Measurements from ENCODE around the gene RHOJ.

RHOJ gene

DNA sequence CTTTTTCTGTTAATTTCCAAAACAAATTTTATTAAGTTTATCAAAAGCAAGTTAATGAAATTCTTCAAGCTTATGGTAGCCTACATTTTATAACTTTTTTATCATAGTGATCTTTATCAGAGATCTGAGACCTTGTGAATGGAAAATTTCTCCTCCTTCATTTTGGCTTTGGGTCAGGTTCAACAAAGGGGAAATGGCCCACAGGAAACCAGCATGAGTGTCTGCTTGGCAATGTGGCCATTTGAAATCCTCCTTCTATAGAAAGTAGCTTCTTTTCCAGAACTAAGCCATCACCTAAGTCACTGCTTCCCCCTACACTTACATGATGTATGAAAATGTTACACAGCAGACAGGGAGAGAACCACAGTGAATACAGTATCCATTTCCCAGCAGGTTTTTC, 1.6 kb downstream of the RHOJ start:
- no peak for DNase-seq (ENCODE audit: low read depth)

DNA sequence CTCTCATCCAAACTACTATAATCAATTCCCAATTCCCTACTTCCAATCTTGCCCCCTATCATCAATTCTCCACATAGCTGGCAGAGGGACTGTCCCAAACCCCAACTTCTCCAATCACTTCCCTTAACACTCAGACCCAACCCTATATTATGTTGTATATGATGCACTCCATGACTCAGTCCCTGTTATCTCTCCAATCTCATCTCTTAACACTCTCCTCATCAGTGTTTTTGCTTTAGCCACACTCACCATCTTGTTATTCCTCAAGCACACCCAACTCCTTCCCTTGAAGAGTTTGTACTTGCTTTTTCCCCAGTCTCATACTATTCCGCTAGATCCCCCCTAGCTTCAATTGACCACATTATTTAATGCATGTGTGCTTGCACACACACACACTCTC, 4.9 kb downstream of the RHOJ start:
- DNase-seq (ENCODE audit: low read depth) = no peak

DNA sequence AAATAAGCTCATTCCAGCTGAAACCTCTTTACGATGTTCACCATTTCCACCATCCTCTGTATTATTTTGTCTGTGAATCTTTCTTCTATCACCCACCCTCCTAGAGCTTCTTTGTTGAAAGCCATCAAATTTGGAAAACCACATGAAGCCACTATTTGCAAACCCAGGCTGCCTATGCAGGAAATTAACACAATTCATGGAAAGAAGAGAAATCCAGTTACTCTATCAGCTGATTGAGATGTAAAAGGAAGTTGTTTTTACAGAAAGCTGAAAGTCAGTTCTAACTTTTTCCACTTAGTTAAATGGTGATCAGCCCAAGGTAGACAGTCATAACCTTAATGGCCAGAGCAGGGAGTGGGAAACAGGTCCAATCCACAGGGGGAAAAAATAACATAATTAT, 6.6 kb downstream of the RHOJ start:
- DNase-seq (ENCODE audit: low read depth) = no peak

GRCh38 chr14:63212209-63212608, 8.0 kb downstream of the RHOJ start:
- DNase-seq (ENCODE audit: low read depth) = no peak

DNA sequence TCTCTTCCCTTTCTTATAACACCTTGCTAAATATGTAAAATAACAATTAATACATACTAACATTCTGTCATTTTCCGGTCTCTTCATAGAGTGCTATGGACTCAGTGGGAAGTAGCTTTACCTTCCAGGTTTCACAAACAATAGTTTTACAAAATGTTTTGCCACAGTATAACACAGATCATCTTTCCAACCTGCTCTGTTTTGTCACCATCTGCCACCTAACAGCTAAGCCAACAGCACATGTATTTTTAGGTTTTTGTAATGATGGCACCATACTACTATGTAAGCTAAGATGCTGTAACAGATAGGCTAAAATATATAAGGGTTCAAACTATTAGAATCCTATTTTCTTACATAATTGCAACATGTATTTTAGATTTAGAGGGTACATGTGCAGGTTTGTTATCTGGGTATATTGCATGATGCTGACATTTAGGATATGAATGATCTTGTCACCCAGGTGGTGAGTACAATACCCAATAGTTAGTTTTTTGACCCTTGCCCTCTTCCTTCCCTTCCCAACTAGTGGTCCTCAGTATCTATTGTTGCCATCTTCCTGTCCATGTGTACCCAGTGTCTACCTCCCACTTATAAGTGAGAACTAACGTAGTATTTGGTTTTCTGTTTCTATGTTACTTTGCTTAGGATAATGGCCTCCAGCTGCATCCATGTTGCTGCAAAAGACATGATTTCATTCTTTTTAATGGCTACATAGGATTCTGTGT, 8.7 kb downstream of the RHOJ start:
- no peak for DNase-seq (ENCODE audit: low read depth)

DNA sequence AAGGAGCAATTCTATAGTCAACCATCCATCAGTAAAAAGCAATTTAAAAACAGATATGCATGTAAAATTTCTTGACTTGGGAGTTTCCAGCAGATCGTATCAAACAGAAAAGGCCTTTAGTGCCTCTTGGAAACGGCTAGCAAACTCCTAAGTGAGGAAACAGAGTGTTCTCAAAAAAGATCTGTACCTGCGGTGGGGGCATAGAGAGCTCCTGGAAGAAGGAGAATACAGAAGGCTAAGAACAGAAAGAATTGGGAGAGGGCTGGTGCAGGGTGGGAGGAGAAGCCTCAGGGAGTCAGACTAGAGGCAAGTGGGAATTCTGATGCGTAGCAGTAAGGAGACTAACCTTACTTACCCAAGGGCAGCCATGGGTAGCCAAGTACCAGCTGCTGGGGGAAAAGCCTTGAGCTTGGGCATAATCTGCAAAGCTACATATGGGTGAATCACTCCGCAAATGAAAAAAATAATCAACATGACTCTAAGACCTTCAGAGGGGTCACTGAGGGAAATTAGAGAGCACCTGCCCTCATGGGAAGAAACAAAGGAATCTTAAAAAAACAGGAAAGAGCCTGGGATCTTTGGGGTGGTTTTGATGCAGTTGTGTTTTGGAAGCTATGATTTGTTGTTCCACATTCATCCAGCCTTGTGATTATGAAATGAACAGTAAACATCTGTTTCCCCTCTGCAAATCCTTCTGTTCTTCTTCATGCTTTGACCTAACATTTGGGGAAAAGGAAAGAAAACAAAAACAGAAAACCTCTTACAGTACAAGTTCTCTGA, 10.4 kb downstream of the RHOJ start:
- no peak for DNase-seq (ENCODE audit: low read depth)

DNA sequence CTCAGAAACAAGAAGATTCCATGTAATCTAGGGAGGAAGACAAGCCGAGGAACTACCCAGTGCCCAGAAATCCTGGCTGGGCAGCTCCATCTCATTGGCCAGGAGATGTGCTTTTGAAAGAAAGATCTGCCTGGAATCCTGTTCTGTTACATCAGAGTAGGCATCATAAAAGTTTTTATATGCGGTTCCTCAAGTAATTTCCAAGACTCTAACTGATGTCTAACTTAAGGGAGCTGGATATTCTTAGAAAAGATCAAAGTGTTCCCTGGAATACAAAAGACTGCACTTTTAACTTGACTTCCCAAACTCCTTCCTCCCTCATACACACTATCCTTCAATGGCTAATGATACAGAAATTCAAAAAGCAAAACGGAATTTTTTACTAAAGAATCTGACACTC, 16.3 kb downstream of the RHOJ start:
- no peak for DNase-seq (ENCODE audit: low read depth)

- DNase-seq (ENCODE audit: low read depth) = no peak
Measured at GRCh38 chr14:63223596-63223995, 19.4 kb downstream of the RHOJ start.

DNA sequence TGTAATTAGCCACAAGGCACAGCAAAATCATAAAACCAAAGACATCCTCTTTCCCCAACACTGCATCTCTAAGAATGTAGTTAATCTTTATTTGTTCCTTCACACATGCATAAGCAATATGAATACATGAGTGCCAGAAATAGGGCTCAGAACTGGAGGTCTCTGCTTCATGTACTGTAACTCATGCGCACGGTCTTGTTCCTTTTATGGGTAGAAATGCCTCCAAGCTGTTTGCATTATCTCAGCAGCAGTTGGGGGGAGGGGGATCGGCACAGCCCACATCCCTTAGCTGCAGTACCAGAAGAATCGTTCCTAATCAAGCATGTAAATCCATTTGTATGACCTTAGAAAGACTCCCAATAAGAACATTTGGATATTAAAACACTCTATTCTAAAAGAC, 20.0 kb downstream of the RHOJ start:
- DNase-seq (ENCODE audit: low read depth) = no peak

- no peak for DNase-seq (ENCODE audit: low read depth)
Measured at GRCh38 chr14:63228217-63228616, 24.0 kb downstream of the RHOJ start.

- no peak for DNase-seq (ENCODE audit: low read depth)
Measured at GRCh38 chr14:63229330-63230059, 25.3 kb downstream of the RHOJ start.

DNA sequence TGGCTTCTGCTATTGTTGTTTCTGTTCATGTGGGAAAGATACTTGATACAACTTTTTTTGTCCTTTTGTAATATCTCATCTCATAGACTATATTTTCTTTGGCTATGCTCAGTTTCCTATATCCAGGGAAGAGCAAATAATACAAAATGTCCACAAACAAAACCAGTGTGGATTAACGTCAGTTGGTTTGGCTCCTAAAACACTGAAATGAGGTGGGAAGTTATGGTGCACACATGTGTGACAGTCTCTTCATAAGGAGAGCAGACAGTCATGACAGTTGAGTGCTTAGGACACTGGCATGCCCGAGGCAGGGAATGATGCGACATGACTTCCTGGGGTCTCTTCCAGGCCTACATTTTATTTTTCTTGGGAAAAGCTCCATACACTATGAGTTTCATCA, 27.5 kb downstream of the RHOJ start:
- DNase-seq (ENCODE audit: low read depth) = no peak

DNA sequence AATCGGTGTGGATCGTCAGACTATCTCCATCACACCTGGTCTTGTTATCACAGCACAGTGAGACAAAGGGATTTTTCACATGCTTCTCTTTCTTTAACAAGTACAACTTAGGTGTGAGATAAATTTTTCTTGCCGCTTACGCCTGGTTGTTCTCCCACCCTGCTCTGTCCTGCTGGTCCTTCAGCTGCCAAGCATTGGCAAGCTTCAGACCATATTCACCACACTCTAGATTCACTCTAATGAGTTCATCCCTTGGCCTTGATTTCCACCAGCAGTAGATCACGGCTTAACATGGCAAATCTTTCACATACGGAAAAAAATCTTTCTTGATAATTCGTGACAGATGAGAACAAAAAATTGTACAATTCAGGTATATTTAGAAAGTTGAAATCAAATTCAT, 33.5 kb downstream of the RHOJ start:
- DNase-seq (ENCODE audit: low read depth) = no peak

DNA sequence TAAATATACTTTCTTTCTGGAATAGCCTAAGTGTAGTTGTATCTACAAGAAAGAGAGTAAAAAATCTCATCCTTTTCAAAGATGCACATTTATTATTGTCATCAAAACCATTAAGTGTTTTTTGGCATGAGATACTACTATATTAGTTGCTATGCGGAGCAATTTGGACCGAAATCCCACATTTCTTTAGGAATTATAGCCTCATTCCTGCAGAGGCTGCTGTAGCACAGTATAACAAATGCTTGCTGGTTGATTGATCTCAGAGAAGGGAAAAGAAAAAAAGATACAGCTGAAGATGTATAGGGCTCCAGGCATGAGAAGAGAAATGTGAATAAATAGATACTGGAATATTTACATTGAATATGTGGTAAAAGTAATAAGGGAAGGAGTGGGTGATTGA, 36.0 kb downstream of the RHOJ start:
- DNase-seq (ENCODE audit: low read depth) = no peak

DNA sequence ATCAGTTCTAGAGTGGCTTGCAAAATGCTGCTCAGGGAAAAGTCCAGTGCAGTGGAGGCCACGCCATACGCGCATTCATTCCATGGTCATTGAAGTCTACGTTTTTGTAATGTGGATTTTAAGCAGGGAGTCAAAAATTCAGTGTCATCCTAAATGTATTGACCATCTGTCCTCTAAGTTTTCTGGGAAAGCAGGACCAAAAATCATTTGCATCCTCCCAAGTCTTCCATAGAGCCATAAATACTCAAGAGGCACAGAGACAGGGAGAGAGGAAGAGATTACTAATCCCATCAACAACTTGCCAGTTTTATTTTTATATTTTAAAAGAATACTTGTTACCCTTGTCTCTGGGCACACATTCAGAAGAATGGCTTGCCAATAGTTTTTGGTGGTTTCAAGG, 36.9 kb downstream of the RHOJ start:
- no peak for DNase-seq (ENCODE audit: low read depth)

DNA sequence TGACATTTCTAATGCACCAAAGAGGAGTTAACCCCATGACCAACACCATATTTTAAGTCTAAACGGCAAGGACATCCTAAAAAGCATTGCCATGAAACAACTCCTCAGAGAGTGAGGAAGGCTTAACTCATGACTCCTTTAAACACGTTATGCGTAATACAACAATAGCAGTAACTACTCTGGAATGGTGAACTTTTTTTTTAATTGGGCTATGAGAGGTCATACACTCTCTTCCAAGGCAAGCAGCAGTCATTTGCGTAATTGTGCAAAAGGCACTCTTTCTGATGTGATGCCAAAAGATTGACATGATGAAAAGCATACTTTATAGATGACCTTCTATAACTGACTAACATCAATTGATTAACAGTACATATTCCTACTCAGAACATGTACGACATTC, 39.4 kb downstream of the RHOJ start:
- DNase-seq (ENCODE audit: low read depth) = no peak

GRCh38 chr14:63245893-63246292, 41.6 kb downstream of the RHOJ start:
- DNase-seq (ENCODE audit: low read depth) = no peak

GRCh38 chr14:63248211-63248610, 44.0 kb downstream of the RHOJ start:
- DNase-seq (ENCODE audit: low read depth) = no peak

DNA sequence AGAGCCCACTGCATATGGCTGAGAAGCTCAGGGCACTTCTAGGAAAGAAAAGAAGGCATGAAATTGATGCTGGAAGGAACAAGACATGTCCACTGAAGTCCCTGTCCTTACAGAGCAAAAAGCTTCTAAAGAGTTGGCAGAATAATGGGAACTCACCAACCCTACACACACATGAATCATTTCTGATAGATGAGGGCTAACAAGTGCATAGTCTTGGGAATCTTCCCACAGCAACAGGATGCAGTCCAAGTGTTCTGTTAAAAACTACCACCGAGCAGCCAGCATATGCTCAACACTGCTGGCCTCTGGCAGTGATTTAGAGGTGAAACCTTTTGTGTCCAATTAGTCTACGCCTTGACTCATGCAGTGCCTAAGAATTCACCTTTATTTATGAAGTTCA, 44.8 kb downstream of the RHOJ start:
- DNase-seq (ENCODE audit: low read depth) = no peak

DNA sequence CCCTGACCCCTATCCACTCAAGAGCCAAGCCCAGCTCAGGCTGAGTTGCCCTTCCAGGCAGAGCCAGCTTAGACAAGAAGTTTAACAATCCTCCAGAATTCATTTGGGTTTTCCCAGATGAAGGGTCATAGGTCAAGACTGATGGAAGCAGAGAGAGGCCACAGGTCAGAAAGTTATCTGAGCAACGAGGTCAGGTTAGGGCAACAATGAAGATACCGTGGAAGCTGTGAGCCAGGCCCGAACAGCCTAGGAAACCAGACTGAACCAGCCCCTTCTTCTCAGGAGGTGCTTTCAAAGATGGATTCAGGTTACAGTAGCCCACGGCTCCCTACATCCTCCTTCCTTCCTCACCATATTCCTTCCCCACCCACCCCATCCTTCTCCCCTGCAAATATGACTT, 53.1 kb downstream of the RHOJ start:
- no peak for DNase-seq (ENCODE audit: low read depth)

- no peak for DNase-seq (ENCODE audit: low read depth)
Measured at GRCh38 chr14:63262446-63262845, 58.2 kb downstream of the RHOJ start.

DNA sequence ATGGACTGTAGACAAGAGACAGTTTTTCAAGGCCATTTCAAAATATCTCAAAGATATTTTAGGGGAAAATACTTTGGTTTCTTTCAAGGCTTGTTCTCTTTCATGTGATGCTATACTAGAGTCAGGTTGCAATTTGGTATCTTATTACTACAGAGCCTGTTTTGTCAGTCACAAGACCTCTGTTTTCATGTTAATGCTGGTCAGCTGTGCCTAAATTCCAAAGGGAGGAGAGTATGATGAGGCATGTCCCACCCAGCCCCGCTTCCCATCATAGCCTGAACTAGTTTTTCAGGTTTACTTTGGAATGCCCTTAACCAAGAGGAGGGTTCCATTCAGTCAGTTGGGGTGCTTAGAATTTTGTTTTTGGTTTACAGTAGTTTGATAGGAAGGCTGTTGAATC, 61.9 kb downstream of the RHOJ start:
- no peak for DNase-seq (ENCODE audit: low read depth)

DNA sequence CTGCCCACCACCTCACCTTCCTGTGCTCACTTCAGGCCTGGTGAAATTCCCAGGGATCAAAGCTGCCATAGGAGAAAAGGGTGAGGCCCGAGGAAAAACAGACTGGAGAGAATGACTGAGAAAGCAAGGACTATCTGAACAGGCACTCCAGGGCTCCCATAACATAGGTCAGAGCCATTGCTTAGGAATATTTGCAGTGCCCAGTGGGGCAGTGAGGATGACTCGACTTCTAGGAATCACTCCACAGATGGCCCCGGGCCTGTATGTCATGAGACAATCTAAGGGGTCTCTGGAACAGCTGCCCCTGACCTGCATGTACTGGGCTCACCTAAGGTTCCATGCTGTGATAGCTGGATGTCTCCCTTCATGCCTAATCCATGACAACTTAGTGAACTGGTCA, 62.9 kb downstream of the RHOJ start:
- DNase-seq (ENCODE audit: low read depth) = no peak
